GM19463 (cell line): Measurements from ENCODE around the gene DIP2B.
"Not testable (repeated sequence)": the region's sequence is repeated elsewhere in the genome, so short reads cannot be mapped to it uniquely, and the experiment has no call there.

Source experiments
- ATAC-seq: cut with Tn5 transposase; IDR thresholded peaks from one replicate; pipeline ENCODE4 v1.9.1; 2021; ENCODE audit warnings: mild to moderate bottlenecking, moderate library complexity; ENCODE audit not compliant: unreplicated experiment

The DIP2B gene, protein sequence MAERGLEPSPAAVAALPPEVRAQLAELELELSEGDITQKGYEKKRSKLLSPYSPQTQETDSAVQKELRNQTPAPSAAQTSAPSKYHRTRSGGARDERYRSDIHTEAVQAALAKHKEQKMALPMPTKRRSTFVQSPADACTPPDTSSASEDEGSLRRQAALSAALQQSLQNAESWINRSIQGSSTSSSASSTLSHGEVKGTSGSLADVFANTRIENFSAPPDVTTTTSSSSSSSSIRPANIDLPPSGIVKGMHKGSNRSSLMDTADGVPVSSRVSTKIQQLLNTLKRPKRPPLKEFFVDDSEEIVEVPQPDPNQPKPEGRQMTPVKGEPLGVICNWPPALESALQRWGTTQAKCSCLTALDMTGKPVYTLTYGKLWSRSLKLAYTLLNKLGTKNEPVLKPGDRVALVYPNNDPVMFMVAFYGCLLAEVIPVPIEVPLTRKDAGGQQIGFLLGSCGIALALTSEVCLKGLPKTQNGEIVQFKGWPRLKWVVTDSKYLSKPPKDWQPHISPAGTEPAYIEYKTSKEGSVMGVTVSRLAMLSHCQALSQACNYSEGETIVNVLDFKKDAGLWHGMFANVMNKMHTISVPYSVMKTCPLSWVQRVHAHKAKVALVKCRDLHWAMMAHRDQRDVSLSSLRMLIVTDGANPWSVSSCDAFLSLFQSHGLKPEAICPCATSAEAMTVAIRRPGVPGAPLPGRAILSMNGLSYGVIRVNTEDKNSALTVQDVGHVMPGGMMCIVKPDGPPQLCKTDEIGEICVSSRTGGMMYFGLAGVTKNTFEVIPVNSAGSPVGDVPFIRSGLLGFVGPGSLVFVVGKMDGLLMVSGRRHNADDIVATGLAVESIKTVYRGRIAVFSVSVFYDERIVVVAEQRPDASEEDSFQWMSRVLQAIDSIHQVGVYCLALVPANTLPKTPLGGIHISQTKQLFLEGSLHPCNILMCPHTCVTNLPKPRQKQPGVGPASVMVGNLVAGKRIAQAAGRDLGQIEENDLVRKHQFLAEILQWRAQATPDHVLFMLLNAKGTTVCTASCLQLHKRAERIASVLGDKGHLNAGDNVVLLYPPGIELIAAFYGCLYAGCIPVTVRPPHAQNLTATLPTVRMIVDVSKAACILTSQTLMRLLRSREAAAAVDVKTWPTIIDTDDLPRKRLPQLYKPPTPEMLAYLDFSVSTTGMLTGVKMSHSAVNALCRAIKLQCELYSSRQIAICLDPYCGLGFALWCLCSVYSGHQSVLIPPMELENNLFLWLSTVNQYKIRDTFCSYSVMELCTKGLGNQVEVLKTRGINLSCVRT (N-terminal part only)

DNA sequence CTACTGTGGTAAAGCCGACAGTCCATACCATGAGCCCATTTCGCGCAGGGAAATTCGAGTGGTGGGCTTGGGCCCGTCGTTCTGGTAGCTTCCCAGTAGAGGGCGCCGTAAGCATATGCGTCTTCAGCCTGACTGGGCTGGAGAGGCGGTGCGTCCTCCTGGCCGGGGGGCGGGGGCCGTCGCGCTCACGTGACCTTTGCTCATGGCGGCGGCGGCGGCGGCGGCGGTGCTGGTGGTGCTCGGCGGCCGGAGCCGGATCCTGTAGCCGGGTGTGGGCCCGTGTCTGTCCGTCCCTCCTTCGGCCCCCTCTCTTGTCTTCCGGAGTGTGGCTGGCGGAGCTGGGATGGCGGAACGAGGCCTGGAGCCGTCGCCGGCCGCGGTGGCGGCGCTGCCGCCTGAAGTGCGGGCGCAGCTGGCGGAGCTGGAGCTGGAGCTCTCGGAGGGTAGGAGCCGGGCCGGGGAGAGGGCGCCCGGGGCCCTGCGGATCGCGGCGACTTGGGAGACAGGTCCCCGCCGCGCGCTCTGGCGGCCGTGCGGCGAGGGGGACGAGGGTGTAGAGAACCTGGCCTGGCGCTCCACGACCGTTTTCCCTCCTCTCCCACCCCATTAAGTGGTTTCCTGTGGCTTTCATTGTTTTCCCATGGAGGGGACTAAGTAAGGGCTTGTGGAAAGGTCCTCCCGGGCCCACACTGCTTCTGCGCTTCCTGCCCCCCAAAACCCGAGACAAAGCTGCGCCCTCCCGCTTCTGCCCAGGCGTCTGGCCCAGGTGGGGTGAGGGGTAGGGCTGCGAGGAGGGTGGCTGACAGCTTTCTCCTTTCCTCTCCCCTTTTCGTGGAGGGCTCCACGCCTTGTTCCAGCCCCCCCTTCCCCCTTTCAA, at the start of gene DIP2B:
DIP2B (plus strand) TSS at position 188 of the 877 bp plus-strand sequence; CDS start at position 344, 156 bp downstream.
- ATAC-seq = peak; percentile 76

DNA sequence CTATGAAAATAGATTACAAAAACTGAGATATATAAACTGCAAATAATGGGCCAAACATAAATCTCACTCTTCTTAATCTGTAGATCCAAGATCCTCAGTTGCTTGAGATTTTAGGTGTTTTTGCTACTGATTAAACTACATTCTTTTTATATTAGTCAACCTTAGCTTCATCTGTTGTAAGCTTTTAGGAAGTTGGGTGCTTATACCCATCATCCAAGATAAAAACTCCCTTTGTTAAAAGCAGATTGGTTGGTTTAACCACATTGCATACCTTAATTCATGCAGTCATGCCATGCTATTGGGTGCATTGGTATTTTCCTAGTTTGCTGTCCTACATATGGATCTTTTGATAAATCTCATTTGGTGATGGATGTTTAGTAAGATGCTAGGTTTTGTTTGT, 46.2 kb upstream of the DIP2B start:
- no peak for ATAC-seq

DNA sequence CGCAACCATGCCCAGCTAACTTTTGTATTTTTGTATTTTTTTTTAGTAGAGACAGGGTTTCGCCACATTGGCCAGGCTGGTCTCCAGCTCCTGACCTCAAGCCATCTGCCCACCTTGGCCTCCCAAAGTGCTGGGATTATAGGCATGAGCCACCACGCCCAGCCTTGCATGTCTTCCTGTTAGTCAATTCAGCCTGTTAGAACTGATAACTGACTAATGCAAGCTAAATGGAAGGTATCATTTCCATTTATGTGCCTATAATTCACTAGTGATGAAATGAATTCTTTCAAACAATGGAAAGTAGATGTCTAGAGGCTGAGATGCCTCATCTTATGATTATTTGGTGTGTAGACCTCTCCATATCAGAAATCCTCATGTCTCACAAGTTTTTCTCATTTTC, 37.3 kb upstream of the DIP2B start:
- no peak for ATAC-seq

DNA sequence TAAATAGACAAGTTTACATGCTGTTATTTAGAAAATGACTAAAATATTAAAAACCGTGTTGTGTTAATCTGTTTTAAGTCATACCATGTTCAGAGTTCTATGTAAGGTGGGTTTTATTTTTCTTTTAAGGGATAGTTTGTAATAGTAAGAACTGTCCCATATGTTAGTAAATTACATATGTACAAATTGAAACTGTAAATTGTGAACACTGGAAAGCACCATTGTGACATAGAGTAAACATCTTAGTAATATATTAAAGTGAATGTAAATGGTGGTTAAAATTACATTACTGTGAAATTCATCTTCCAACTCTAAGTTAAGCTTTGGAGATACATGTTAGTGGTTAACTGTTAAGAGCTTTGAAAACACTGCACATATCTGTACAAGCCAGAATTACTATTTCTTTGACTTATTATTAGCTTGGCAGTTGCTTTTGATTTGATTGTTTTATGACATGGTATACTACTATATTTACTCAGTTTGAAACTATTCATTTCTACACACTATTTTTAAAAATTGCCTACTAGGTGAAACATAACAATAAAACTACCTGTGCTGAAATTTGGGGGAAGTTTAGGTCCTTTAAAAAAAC, 27.4 kb upstream of the DIP2B start:
- no peak for ATAC-seq

DNA sequence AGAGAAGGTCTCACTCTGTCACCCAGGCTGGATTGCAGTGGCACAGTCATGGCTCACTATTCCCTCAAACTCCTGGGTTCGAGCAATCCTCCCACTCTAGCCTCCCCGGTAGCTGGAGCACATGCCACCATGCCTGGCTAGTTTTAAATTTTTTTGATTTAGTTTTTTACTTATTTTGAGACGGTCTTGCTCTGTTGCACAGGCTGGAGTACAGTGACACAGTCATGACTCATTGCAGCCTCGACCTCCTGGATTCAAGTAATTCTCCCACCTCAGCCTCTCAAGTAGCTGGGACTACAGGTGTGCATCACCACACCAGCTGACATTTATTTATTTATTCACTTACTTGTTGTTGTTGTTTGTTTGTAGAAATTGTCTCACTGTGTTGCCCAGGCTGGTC, 22.2 kb upstream of the DIP2B start:
- ATAC-seq = no peak

DNA sequence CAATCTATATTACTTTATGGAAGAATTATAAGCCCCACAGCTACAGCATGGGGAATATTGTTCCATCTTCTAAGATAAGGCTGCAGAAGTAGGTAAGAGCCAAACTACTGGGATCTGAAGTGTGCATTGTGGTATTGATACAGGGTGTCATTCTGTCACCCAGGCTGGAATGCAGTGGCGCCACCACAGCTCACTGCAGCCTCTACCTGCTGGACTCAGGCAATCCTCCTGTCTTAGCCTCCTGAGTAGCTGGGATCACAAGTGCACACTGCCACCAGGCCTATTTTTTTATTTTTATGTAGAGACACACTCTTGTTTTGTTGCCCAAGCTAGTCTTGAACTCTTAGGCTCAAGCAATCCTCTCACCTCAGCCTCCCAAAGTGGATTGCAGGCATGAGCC, 21.3 kb upstream of the DIP2B start:
- ATAC-seq = no peak

DNA sequence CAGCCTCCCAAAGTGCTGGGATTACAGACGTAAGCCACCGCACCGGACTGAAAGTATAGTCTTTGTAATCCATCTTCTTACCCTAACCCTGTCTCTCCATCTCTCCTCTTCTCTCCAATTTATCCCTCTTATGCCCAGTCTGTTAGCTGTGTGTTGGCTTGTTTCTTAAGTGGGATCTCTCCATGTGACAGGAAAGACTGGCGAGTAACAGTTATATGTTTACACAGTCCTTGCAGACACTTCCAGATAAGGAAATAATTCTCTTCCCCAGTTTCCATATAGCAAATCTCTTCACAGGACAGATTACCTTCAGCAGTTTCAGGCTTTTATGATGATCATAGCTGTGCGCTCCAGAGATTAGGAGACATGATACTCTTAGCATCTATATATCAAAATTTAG, 16.0 kb upstream of the DIP2B start:
- ATAC-seq = no peak

DNA sequence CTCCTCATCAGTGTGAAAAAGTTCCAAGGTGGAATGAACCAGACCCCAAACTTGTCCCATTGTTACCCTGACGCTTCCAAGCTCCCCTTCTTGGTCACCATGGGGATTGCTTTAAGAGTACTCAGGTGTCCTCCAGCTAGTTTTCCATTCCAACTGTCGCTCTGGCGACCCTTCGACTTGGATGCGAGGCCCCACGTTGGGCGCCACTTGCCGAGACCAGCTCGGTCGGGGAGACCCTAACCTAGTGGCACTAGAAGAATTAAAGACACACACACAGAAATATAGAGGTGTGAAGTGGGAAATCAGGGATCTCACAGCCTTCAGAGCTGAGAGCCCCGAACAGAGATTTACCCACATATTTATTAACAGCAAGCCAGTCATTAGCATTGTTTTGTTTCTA, 6.7 kb upstream of the DIP2B start:
- ATAC-seq = not testable (repeated sequence)

DNA sequence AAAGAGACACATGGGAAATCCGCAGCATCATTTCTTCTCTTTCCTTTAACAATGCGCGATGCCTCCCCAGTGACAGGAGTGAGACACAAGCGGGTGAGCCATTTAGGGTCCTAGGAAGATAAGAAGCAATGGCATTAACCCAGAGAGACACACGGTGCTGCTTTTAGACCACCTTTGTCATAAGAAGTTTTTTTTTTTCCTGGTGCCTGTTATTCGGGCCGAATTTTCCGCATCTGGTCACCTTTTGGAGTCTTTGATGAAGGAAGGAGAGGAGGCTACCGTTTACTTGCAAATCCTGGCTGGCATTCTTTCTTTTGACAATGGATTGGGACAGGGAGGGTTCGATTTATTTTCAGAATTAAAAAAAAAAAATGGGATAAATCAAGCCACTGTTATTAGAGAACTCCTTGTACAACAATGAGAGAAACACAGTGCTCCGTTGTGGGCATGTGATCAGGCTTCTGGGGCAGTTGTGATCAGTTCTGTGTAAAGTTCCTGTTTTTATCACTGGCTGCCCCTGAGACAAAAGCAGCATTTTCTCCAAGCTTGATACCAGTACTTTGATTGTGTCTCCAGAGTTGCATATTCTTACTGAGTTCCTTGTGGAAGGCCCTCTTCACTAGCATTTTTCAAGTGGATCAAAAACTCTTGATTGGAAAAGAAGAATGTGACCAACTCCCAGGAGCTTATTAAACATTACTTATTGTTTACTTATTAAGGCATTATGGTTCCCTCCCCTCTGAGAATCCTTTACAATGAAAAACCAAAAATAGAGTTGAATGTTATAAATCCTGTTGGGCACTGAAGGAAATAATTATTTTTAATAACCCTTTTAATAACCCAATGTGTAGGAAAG, 1.1 kb downstream of the DIP2B start:
- ATAC-seq = no peak

DNA sequence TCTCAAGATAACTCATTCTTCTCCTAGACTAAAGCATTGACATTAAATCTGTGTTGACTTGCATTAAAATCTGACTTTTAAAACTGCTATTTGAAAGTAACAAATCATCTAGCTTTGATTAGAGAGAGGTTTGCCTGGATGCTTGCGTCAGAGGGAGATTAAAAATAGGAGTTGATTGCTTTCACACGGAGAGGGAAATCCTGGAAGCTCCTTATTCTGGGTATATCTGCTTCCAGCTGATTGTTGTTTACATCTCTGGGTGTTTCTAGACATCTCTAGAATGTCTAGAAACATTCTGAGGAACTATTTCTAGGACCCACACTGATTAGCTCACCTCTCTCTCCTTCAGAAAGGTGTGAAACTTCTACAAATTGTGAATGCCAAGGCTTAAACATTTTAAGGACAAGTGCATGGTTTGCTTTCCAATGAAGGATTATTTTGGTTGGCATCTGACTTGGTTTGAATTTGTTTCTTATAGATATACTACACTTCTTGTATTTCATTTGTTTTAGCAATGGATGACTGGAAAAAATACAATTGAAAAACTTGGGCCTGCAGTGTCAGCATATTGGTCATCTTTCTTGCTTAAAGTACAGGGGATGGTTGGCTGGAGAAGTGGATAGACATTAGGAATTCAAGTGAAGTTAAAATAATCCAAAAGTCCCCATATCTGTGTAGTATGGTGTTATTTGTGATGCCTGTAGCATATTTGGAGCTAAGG, 2.1 kb downstream of the DIP2B start:
- no peak for ATAC-seq

DNA sequence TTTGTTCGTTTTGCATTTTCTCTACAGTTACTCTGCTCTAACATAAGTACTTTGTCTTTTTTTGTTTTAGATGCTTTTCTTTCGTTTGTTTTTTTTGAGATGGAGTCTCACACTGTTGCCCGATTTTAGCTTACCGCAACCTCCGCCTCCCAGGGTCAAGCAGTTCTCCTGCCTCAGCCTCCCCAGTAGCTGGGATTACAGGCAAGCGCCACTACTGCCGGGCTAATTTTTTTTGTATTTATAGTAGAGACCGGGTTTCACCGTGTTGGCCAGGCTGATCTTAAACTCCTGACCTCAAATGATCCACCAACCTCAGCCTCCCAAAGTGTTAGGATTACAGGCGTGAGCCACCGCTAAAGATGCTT, 2.7 kb downstream of the DIP2B start:
- ATAC-seq = no peak

DNA sequence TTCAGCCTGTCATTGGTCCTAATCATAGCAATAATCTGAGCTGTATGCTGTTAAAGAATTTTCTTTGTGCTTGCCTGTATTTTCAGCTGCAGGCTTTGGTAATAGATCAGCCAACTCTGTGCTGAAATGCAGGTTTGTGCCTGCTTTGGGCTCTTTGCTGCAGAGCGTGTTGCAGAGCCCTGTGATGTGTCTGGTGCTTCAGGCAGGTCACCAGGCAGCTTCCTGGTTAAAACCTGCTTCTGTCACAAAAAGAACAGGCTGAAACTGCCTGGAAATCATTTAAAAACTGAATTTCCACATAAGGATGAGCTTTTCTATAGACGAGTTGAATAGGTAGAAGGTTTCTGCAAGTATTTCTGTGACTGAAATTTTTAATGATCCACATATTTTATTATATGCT, 3.1 kb downstream of the DIP2B start:
- no peak for ATAC-seq

DNA sequence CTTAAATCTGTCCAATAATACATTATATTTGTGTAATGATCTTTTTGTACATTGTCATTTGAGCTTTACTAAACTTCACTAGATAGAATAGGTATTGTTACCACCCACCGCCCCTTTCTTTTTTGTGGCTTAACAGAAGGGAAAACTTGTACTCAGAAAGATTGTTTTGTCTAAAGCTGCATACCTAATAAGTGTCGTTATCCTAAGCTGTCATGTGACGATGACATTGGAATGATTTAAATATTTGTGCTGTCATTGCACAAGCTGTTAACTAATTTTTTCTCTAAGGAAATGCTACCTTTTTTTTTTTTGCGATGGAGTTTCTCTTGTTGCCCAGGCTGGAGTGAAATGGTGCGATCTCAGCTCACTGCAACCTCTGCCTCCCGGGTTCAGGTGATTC, 3.6 kb downstream of the DIP2B start:
- no peak for ATAC-seq

DNA sequence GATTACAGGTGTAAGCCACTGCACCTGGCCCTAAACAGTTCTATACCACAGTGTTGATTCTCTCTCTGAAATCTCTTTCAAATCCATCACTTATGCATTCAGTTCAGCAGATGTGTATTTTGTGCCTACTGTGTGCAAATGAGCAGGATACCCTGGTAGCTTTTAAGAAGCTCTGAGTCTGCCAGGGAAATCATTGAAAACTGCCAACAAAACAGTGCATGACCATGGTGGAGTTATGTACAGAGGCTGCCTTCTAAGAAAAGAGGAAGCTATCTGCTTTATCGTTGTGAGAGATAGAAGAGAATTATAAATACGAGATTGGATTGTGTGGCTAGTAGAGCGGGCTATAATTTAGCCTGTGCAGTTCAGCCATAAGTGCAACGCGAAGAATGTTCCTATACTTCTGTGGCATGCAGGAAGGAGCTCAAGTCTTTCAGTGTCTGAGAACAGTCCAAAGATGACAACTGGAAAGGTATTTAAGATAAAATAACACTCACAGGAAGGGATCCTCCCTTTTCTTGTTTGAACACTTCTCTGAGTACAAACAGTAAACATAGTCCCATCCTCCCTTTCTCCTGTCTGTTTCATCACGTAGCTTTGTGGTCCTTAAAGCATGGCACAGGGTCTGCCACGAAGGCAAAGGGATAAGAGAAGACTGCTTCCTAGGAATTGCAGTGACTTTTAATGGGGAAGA, 4.3 kb downstream of the DIP2B start:
- no peak for ATAC-seq

DNA sequence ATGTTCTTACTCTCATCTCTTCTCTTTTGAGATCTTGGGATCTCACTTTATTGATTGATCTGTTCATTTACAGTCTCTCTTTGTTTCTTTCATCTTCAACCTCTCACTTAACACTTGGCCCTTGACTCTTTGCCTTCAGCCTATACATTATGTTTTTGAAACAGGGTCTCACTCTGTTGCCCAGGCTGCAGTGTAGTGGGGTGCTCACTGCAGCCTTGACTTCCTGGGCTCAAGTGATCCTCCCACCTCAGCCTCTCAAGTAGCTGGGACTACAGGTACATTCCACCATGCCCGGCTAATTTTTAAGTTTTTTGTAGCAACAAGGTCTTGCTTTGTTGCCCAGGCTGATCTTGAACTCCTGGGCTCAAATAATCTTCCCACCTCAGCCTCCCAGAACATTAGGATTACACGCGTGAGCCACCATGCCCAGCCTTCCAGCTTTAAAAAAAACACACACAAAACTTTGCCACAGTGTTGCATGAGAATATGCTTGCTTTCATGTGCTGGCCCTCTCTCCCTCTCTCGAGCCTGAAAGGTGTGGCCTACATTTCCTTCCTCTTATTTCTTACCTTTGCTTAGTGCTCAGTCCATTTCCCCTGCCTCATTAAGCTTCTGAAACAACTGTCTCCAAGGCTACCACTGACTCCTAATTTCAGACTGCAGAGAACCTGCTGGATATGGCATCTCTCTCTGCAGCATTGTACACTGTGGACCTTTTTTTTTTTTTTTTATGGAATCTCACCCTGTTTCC, 9.9 kb downstream of the DIP2B start:
- no peak for ATAC-seq

DNA sequence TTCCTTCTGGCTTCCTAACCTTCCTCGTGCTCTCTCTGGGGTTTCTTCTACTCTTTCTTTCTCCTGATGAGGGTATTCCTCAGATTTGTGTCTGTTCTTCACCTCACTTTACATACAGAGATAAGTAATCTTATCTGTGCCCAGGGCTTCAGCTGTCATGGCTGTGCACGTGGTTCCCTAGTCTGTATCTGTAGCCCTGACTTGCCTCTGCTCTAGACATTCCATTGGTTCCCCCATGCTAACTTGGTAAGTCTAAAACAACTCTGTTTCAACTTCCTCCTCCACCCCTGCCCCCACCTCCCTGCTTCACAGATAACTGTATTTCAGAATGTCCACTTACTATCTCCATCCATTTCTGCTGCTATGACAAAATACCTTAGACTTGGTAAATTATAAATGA, 10.8 kb downstream of the DIP2B start:
- ATAC-seq = no peak

DNA sequence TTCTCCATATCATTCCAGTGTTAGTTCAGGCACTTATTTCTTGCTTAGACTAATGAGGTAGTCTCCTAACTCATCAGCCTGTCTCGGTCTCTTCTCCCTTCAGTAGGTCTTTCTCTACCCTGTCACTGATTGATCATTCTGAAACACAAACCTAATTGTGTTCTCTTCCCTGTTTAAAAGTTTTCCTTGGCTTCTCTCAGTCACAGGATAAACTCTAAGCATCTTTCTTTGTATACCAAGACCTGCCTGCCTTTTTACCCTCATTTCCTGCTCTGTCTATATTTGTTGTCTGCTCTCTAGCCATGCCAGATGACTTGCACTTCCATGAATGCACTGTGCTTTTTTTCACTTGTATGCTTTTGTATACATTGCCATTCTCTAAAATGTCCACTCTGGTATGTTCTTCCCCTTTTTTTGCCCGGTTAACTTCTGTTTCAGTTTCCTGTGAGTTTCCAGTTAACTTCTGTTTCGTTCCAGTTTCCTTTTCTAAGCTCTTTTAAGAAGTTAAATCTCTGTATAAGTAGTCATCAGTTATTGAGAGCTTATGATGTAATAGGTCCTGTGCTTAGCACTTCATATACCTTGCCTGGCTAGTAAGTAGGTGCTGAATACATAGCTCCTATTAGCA, 12.8 kb downstream of the DIP2B start:
- peak; percentile 71 for ATAC-seq
